Stimulated activated CD4-positive, alpha-beta T cell treated with anti-CD3 and anti-CD28 coated beads, Interleukin-2, amount 100 ng/mL, for 24 hours (primary cell): Measurements from ENCODE around the gene FAP.
A peak's percentile ranks its signal among the peaks of the same experiment; 100 is the strongest.

Experiments used
- DNase-seq, 2 donors: peaks; one replicate each; pipeline ENCODE4 v3.0.0-alpha.2; 2020

FAP gene

DNA sequence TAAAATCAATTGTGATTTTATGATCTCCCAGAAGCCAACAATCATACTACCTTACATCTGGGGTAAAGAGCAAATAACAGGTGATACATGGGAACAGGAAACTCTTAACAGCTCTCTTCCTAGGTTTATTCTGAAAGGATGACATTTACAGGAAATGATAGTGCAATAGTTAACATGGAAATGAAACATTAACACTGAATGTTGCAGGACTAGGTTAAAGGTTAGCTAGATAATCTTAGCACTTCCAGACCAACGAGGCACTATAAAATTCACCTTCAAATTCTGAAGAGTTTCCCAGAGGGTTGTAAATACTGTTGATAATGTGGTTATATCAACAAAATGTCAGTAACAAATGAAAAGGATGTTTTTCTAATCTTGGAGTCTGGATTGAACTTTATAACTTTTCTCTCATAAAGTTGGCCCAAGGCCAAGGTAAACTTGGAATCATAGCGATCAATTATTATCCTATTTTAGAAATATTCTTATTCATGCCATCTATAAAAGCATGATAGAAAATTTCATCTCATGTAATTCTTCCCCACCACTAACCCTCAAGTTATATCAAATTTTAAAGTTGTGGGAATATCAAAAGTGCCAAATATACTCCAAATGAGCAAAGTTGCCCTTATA, 58.3 kb downstream of the FAP start:
- DNase-seq: no peak

DNA sequence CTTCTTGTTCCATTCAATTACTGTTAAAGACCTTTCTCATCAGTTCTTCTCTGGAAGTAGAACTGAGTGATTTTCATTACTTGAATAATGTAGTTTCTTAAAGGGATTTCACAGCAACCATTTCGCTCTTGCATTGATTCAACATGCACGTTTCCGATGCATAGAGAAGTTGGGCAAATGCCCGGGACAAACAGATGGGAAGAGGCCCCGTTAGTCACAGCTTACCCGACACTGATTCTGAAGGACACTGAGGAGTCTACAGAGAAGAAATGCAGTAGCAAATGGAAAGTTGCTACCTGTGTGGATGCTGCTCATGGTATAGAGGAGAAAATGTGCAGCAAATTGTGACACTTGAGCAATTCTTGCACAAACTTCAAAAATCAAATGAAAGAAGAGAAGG, 58.9 kb downstream of the FAP start:
- no peak for DNase-seq

DNA sequence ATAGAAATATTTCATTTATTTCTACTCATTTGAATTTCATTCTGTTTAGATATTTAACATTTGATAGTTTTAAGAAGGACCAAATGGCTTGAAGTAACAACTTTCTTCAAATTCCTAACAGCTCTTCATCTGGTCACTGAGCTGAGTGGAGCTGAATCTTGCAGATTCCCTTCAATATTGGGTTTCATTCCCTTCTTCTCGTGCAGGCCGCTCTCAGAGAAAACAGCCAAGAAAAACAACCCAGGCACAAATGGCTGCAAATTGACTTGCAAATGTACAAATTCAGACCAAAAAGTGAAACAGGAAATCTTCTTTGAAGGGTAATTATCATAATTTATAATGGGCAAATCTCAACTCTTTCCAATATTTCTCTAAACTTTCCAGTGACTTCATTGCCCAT, 60.9 kb downstream of the FAP start:
- no peak for DNase-seq

DNA sequence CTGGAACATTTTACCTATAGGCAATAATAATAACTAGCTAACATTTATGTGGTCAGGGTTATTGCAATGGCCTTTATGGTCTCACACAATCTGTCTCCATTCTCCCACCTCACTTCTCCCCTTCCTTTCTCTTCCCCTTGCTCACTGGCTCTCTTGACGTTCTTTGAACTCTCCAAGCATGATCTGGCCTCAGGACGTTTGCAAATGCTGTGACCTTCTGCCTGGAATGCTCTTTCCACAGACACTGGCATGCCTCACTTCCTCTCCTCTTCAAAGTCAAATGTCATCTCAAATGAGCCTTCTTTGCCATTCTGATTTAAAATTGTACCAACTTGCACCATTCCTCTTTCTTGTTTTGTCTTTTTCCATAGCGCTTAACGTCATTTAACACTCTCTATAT, 65.9 kb downstream of the FAP start:
- DNase-seq: no peak

DNA sequence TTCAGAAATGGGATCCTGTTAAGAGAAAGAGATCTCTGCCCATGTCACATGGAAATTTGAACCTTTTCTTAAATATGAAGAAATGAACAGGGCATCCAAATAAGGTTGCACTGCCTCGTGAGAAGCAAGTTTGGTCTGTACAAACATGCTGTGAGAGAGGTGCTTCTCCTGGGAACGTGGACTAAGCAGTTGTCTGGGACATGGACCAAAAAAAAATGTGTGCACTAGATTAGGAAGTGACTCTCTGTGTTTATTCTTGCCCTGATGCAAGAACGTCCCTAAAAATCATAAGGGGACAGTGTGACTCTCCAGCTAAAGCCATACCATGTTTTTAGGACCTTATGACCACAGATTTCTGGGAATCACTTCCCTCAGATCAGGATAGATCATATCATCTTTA, 67.5 kb downstream of the FAP start:
- no peak for DNase-seq

DNA sequence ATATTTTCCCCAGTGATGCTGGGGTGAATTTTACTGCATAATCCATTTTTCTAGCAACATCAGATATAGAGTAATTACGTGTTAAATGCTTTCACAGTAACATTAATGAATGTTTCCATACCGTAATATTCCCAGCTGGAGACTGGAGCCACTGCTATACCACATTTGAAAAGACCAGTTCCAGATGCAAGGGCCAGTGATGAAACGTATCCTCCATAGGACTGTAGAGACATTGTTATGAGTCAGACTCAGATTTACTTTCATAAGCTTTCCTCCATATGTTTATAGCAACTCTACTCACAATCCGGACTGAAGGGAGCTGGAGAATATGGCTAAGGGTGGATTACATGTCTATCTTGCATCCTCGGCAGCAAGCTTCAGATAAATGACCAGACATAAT, 68.5 kb downstream of the FAP start:
- DNase-seq: no peak

DNA sequence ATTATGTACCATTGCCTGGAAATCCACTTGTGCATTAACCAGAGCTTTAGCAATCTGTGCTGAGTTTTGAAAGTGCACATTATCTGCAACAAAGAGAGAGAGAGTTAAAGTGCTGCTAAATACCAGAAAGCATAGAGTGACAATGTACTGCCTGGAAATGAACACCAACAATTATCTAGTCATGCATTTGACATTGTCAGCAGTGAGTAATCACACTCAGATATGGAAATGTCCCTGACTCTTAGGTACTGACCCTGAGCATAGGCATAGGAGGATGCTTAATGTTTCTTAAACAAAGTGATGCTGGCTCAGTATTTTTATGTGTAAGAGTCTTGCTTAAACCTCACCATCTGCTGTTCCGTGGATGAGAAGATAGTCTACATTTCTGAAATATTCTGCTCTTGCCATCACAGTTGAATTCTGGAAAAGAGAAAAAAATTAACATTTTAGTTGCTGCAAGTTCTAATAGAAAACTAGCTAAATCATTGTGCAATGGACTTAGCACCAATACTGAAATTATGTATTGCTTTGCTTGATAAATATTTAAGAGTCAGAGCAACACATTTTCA, 70.4 kb downstream of the FAP start:
- DNase-seq: no peak

DNA sequence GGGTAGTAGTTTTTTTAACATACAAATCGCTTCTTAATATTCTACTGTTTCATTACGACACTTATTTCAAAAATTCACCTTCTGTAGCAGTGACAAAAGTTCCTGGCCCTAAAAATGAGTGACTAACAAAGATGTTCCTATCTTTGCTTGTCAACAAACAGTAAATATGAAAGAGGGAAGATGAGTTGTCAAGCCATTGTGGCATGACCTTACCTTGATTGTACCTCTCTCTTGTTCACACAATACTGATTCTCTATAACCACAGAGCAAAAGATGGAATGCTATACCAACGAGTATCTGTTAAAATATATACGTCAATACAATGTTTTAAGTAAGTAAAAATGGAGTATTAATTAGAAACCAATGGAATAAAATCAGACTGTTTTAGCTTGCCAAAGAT, 76.5 kb downstream of the FAP start:
- DNase-seq: no peak

DNA sequence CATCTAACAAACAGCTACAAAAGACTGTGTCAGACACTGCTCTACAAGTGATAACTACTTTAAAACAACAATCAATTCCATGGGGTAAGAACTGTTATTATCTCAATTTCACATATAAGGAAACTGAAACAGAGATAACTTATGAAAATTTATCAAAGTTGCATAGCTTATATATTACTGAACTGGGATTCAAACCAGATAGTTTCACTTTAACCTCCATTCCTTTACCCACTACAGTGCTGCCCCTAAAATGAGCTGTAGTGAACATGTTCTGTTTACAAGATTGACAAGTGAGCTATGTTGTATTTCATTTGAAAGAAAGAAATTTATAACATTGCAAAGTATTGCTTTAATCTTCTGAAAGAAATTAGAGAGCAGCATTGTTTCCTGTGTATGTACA, 77.1 kb downstream of the FAP start:
- no peak for DNase-seq

DNA sequence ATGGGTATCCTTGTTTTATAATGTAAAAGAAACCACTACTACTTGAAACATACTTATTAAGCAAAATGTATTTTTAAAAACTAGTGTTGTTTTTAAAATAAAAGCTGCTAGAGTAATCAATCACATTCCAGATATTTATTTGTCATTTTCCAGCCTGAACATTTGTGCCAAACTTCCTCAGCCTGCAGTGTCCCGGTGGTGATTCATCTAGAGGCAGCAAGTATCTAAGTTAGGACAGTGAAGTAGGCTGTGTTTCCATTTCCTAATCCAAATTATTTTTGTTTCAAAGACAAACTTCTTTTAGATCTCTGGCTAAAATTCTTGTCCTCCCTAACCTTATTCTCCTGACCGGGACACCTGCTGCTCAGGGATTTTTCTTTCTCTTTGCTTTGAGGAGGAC, 78.4 kb downstream of the FAP start:
- no peak for DNase-seq

DNA sequence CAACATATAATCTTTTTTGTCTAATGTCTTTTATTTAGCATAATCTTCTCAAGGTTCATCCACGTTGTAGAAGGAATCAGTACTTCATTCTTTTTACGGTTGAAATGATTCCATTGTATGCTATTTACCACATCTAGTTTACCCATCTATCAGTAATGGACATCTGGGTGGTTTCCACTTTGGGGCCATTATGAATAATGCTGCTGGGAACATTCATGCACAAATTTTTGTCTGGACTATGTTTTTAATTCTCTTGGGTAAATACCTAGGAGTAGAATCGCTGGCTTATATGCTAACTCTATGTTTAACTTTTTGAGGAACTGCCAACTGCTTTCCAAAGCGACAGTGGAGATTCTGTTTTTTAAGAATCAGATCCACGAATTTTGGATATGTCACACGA, 83.8 kb downstream of the FAP start:
- DNase-seq: no peak

DNA sequence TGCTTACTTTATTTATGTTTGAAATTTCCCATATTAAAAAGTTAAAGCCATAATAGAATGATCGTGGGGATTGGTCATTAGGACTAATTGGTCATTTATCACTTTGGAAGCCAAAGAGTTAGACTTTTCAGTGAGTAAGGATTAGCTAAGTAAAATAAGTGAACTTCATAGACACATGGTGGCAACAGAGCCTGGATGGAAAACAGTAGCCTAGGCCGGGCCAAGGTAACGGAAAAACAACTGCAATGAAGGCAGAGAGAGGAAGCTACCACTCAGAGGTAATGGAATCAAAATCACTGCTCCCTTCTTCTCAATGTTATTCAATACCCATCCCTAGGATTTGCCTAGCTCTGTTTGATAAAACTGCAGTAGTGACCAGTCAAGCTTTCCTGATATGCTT, 87.1 kb downstream of the FAP start:
- DNase-seq: no peak

DNA sequence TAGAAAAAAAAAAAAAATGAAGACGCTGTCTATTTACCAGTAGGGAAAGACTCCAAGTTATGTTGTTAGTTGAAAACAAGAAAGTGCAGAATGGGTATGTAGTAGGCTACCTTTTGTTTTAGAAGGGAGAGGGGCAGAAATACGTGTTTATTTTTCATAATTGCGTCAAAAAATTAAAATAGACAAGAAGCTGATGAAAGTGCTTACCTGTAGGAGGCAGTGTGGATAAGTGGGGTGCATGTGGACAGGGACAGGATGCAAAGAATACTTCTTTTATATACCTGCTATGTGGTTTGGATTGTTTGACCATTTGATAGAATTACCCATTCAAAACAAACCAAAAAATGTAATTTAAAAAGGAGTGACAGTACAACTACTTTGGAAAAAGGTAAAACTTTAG, 88.2 kb downstream of the FAP start:
- no peak for DNase-seq

DNA sequence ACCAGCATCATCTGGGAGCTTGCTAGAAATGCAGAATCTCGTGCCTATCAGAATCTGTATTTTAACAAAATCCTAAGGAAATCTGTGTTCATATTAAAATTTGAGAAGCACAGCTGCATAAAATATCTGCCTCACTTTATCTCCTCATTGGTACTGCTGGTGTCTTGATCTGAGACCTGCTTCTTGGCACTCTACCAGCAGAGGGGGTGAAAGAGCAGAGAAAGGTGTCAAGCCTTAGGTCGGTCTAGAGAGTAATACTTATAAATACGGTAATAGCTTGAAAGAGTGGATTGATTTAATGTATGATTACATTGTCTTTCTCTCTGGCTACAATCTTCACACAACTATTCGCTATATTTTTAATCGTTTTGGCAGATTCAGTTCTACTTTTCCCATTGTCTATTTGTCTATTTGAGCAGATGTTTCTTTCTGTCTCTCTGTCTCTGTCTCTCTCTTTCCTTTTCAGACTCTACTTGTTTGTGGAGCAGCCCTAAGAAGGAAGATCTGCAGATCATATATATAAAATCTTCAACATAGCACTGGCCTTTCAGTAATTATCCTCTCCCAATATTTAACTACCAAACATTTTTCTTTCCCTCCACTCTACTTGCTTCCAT, 89.5 kb downstream of the FAP start:
- DNase-seq: peak; percentile 61 to 65

DNA sequence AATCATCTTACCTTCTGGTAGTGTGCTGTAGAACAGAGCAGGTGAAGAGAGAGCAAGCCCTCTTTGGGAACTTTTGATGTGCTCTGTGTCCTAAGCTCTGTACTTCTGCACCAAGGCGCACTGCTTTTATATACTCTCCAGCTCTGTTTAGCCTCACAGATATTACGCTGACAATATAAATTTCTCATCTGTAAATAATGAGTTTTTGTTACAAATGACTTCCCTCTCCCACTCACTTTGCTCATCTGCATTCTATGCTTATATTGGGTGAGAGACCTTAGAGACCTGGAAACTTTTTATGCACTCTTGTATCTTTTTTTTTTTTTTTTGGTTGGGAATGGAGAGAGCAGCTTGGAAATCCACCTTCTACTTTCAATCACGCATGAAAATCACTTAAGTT, 91.1 kb downstream of the FAP start, which contains the start of gene GCG:
GCG (minus strand) TSS at position 101 of the 400 bp plus-strand sequence. CDS start 3,069 bp downstream, outside the sequence.
- no peak for DNase-seq

DNA sequence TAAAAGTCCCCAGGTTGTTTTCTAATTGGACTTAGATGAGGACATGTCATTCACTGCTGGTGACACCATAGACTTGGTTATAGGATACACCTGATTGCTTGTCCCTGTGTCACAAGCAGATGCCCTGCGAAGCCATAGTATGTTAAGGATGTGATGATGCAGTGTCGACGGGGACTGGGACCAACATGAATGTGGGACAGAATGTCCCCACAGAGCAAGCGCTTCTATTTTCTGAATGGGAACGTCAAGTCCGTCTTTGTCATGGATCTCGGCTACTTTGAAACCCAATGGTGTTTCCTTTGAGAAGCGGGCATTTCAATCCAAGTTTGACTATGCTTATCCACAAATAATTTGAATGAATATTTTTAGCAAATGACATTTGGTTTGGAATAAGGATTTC, 93.3 kb downstream of the FAP start:
- DNase-seq: no peak

DNA sequence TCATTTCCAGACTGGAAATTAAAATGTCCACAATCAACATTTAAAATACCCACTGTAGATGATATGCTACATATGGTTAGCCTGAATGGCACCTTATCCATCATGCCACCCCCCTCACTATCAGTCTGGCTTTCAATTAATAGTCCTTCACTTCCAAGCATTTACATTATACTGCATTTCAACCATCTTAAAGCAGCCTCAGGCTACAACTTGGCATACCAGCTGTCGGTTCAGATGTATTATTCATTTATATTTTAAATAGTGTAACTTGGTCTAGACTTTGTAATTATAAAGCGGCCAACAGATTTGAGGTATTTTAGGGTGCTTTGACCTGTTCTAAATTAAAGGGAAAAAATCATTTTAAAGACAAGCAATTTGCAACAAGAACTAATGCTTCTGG, 93.8 kb downstream of the FAP start:
- DNase-seq: no peak

DNA sequence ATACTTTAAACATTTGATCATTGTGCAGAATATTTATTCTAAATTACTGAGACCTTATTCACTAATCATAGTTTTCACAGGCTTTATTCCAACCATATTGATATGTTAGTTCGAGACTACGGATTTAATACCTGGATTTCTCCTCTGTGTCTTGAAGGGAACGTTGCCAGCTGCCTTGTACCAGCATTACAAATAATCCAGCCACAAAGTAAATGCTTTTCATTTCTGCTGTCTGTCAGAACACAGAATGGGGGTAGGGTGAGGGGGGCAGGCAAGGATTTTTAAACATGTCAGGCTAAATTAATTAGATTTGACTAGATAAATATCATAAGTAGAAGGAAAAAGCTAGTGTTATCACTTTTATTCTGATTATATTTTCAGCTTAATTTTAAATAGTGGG, 94.3 kb downstream of the FAP start:
- DNase-seq: no peak

DNA sequence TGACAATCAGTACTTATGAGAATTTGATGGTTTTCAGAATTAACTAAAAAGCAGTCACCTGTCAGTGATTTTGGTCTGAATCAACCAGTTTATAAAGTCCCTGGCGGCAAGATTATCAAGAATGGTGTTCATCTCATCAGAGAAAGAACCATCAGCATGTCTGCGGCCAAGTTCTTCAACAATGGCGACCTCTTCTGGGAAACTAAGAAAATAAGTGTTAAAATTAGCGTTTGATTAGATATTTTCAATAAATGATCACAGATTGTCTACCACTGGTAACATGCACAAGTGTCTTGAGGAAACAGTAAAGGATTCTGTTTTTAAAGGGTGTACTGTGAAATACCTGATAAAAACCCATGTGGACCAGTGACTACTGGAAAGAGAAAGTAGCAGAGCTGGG, 99.3 kb downstream of the FAP start:
- DNase-seq: no peak

DNA sequence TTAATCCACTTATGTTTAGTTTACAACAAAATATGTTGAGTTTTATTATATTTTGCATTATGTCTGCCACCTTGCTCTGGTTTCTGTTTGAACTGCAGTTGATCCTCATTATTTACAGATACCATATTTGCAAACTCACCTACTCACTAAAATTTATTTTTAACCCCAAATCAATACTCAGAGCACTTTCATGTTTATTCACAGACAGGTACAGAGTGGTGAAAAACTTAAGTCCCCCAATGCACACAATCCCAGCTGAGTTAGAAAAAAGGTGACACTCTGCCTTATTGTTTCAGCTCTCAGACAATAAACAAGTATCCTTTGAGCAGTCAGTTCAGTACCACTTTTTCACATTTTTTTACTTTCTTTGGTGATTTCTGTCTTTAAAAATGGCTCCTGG, 104.9 kb downstream of the FAP start:
- no peak for DNase-seq

DNA sequence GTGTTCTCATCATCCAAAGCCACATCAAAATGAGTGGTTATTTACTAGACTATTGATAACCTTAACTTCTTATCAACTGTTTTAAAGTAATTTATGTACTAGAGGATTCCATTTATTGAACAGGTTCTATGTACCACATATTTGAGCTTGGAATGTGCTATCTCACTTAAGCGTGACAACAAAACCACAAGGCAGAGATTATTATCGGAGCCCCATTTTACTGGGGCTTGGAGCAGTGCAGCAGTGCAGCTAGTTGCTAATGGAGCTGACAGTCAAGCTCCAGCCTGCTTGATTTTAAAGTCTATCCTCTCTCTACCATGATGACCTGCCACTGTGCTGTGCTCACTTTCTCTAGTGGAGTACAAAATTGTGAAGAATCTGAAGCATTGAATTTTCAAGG, 115.8 kb downstream of the FAP start:
- no peak for DNase-seq

DNA sequence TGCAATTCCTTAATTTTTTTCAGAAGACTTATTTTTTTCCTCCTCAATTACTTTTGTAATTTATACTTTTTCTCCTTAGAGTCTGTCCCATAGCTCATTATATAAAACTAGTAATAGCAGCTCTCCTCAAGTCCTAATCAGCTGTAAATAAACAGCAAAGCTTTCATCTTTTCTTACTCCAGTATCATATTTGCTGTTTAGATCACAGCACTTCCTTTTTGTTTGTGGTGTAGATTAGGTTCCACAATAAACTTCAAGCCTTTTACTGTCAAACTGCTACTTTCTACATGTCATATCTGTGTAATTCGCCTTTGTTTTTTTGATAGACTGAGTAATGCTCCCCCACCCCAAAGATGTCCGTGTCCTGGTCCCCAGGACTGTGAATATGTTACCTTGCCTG, 116.7 kb downstream of the FAP start:
- no peak for DNase-seq

DNA sequence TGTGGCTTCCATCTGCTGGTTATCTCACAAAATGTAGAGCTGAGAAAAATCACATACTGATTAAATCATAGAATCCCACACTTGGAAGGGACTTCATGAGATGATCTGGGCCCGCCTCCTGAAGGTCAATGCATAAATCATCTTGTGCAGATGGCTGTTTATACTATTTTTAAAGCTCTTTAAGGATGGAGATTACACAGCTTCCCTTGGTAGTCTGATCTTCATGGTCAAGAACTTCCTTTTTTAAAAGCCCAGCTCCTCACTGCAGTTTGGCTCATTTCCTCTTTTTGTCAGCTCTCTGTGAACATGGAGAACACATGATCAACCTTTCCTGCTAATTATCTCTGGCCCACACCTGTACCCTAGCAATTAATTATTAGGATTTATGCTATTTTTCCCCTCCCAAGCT, 117.1 kb downstream of the FAP start:
- no peak for DNase-seq

DNA sequence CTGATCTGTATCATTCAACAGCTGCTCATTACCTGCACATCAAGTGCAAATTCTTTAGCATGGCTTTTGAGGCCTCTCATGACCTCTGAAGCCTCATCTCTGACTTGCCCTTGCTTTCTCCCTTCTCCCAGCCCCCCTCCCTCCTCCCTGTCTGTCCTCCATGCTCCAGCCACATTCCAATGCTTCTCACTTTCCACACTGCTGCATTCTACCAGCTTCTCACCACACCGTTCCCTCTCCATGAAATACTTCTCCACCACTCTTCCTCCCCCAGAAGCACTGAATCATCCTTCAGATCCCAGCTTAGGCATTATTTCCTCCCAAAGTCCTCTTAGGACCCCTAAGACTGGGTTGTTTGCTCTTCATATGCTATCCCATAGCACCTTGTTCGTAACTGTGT, 118.1 kb downstream of the FAP start:
- DNase-seq: no peak
